Subcutaneous adipose tissue (tissue), 4 donors: ENCODE data around the gene GRN. TPM values are rescaled to one million over a fixed set of nuclear protein-coding genes. Genes with fewer than 3 reads are reported as not detected.

Source experiments
- CTCF ChIP-seq: fragments of 450-650 bp; IDR thresholded peaks from one replicate; pipeline ENCODE4 v1.5.1; 2016; ENCODE audit warnings: low read depth, mild to moderate bottlenecking, control low read depth, antibody characterized with exemption, moderate library complexity
- total RNA-seq, 4 donors: library from RNA; depleted of rRNA; stranded (reverse); fragments of >200 nt; gene quantifications; one replicate each; pipeline ENCODE4 v1.1.0, GENCODE V29; 2016

GRN gene
- total RNA-seq: 100 to 1,000 TPM; 201 to 823 (median 325) TPM

GRCh38 chr17:44344939-44345453 is at the start of gene GRN:
Gene GRN, plus strand, starts transcription at chr17:44345302. Its CDS starts 3,863 bp downstream, at chr17:44349165.
- no peak for TF ChIP-seq CTCF

GRCh38 chr17:44297975-44298374 is 47.1 kb upstream of the GRN start:
- no peak for TF ChIP-seq CTCF

GRCh38 chr17:44304651-44305050 is 40.5 kb upstream of the GRN start:
- TF ChIP-seq CTCF: no peak

GRCh38 chr17:44307387-44308186 is 37.5 kb upstream of the GRN start:
- TF ChIP-seq CTCF: no peak

- no peak for TF ChIP-seq CTCF
Measured at GRCh38 chr17:44308320-44308818, 36.7 kb upstream of the GRN start, which contains the start of gene RUNDC3A. Gene RUNDC3A, plus strand, starts transcription at chr17:44308601. Its CDS starts 232 bp downstream, at chr17:44308833.

- no peak for TF ChIP-seq CTCF
Measured at GRCh38 chr17:44308865-44309264, 36.2 kb upstream of the GRN start.

- TF ChIP-seq CTCF: no peak
Measured at GRCh38 chr17:44309472-44309871, 35.6 kb upstream of the GRN start.
